GM19397 (cell line): ENCODE results near the gene IGFBP3.

Source experiments
- ATAC-seq: cut with Tn5 transposase; IDR thresholded peaks from one replicate; pipeline ENCODE4 v1.9.1; 2021; ENCODE audit warnings: mild to moderate bottlenecking, moderate library complexity; ENCODE audit not compliant: unreplicated experiment

Gene IGFBP3

DNA sequence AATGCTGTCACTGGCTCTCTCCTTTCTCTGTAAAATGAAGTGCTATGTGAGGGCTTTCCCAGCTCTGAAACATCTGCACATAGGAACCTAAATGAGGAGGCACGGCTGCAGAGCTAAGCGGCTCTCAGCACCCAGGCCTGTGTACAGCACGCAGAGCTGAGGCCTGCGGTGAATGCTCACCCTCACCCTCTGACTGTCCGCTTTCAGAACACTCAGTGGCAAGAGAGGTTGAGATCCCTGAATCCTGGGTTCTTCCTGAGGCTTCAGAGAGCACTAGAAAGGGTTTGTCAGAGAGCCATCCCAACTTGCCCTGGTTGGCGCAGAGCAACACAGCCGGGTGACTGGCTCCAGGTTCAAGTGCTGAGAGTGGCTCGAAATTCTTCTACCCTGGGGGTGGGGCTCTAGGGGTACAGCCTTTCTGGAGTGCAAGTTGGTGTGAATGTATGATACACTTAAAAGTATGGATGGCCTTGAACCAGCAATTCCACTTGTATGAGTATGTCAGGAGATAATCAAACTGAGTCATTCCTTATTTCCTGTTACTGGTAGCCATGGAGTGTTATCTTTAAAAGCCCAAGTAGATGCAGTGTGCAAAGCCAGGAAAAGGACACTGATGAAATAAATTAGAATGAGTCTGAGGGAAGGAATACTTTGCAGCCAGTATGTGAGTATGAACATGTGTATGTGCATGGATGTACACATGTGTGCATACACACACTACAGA lies 46.5 kb downstream of the IGFBP3 start:
- no peak for ATAC-seq

- ATAC-seq = no peak
These were observed 47.7 kb downstream of the IGFBP3 start for GRCh38 chr7:45873355-45873754.

- no peak for ATAC-seq
These were observed 48.1 kb downstream of the IGFBP3 start, which contains the start of gene CCDC201 for GRCh38 chr7:45873035-45873354. Gene CCDC201 (minus strand): TSS chr7:45873082. CDS start chr7:45873007, 75 bp downstream.

GRCh38 chr7:45872116-45873034 lies 48.7 kb downstream of the IGFBP3 start:
- no peak for ATAC-seq

DNA sequence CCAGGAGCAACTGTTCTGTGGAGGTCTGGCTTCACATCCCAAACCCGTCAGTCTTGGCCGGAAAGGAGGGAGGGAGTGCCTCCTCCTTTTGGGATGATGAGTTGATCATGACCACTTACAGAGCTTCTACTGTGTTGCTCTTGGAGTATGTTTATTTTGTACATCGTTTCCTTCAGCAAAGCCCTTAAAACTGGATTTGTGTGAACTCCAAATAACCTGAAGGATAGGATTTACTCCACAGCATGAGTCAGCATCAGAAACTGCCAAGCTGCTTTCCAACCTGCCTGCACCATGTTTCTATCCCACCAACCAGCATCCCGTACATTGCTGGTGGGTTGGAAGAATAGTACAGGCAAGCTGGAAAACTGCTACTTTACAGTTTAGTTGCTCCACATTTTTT lies 51.6 kb downstream of the IGFBP3 start:
- ATAC-seq = no peak

- ATAC-seq = no peak
These were observed 53.6 kb downstream of the IGFBP3 start for GRCh38 chr7:45867471-45867870.

- no peak for ATAC-seq
These were observed 55.3 kb downstream of the IGFBP3 start for GRCh38 chr7:45865594-45866410.

DNA sequence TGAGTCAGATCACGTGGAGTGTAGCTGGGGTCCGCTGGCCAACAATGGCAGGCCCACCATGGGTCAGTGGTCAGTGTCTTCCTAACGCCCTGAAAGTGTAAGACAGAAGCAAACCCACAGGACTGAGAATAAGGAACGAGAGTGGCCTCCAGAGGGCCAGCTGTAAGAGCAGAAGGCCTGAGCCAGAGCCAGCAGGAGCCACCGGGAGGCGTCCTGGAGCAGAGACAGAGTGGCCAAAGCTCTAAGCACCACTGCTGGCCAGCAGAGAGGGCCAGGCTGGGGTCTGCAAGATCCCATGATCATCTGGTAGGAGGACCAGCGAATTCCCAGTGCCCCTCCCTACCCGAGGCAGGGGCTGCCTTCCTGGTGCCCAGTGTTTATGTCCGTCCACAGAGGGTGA lies 57.4 kb downstream of the IGFBP3 start:
- ATAC-seq = no peak
